Renal cortex interstitium (tissue), 11 donors: ENCODE data around the gene PHLDA3. TPM values are rescaled to one million over a fixed set of nuclear protein-coding genes. Genes with fewer than 3 reads are reported as not detected.
"Not testable (repeated sequence)": the region's sequence is repeated elsewhere in the genome, so short reads cannot be mapped to it uniquely, and the experiment has no call there.

Experiments used
- DNase-seq, 11 donors: peaks; one replicate each; pipeline ENCODE4 v3.0.0-alpha.2; 2013; ENCODE audit warnings: low read depth in 9 of 11, low spot score in 4 of 11; ENCODE audit errors: extremely low read depth in 1 of 11
- polyA plus RNA-seq, 3 donors: library from polyadenylated mRNA; unstranded; fragments of 120-200 nt; gene quantifications; one replicate each; pipeline ENCODE4 v1.2.1, GENCODE V29; 2013; ENCODE audit not compliant: insufficient read length in 3 of 3

Gene PHLDA3
- polyA plus RNA-seq, 3 donors: 8.3 to 15.4 (median 11.7) TPM

- no peak for DNase-seq
Measured at GRCh38 chr1:201476670-201477344, 7.8 kb upstream of the PHLDA3 start.

- DNase-seq: no peak
Measured at GRCh38 chr1:201475915-201476669, 7.1 kb upstream of the PHLDA3 start.

- DNase-seq: no peak
Measured at GRCh38 chr1:201475130-201475529, 6.1 kb upstream of the PHLDA3 start.

GRCh38 chr1:201473296-201473695 lies 4.3 kb upstream of the PHLDA3 start:
- no peak for DNase-seq

- not testable (repeated sequence) for DNase-seq
Measured at GRCh38 chr1:201472321-201472720, 3.3 kb upstream of the PHLDA3 start.

- no peak for DNase-seq
Measured at GRCh38 chr1:201471772-201472171, 2.8 kb upstream of the PHLDA3 start.

GRCh38 chr1:201470581-201470980 lies 1.6 kb upstream of the PHLDA3 start:
- no peak for DNase-seq

GRCh38 chr1:201469645-201470074 lies 672 bp upstream of the PHLDA3 start:
- no peak for DNase-seq

- no peak for DNase-seq
Measured at GRCh38 chr1:201468501-201468843, 516 bp downstream of the PHLDA3 start.

- no peak for DNase-seq
Measured at GRCh38 chr1:201466492-201466891, 2.5 kb downstream of the PHLDA3 start.

- no peak for DNase-seq
Measured at GRCh38 chr1:201465698-201466290, 3.2 kb downstream of the PHLDA3 start.

- no peak for DNase-seq
Measured at GRCh38 chr1:201463071-201463552, 5.9 kb downstream of the PHLDA3 start.

GRCh38 chr1:201461645-201462441 lies 7.1 kb downstream of the PHLDA3 start:
- DNase-seq: no peak

- no peak for DNase-seq
Measured at GRCh38 chr1:201460814-201461644, 8.0 kb downstream of the PHLDA3 start.

GRCh38 chr1:201459775-201460174 lies 9.2 kb downstream of the PHLDA3 start:
- no peak for DNase-seq

- no peak for DNase-seq
Measured at GRCh38 chr1:201459052-201459451, 9.9 kb downstream of the PHLDA3 start.

- no peak for DNase-seq
Measured at GRCh38 chr1:201457508-201457960, 11.5 kb downstream of the PHLDA3 start.

- no peak for DNase-seq
Measured at GRCh38 chr1:201456499-201457309, 12.3 kb downstream of the PHLDA3 start.
